Panc1 (cell line): ENCODE measurements around the gene XYLT1.

ENCODE experiments used
- CTCF ChIP-seq: fragments of 450-650 bp; IDR thresholded peaks from 2 replicates; pipeline ENCODE4 v1.5.1; 2017; ENCODE audit warnings: mild to moderate bottlenecking
- POLR2AphosphoS5 ChIP-seq: IDR thresholded peaks from 2 replicates; pipeline ENCODE4 v1.6.1; 2012; ENCODE audit warnings: mild to moderate bottlenecking, low read depth, low read length, moderate library complexity
- REST ChIP-seq, 2 experiments: IDR thresholded peaks; 2 replicates each; pipeline ENCODE4 v1.6.1; 2011 to 2012; ENCODE audit warnings: low read depth in 2 of 2, control low read depth in 1 of 2, low read length in 1 of 2, mild to moderate bottlenecking in 1 of 2, moderate library complexity in 1 of 2; ENCODE audit not compliant: insufficient read depth in 1 of 2
- SIN3A ChIP-seq: IDR thresholded peaks from 2 replicates; pipeline ENCODE4 v1.6.1; 2012; ENCODE audit warnings: low read depth, mild to moderate bottlenecking, low read length, moderate library complexity, borderline replicate concordance; ENCODE audit not compliant: insufficient read depth

- no peak for TF ChIP-seq CTCF
- TF ChIP-seq POLR2AphosphoS5 = no peak
- TF ChIP-seq SIN3A = no peak
- no peak for TF ChIP-seq REST (IDR thresholded peaks at IDR 0.05; ENCODE audit: insufficient read depth in 1 of 2, low read depth in 2 of 2, low read length in 1 of 2)
These were observed 257.7 kb downstream of the XYLT1 start for GRCh38 chr16:17213025-17213424.
